Stimulated activated naive CD4-positive, alpha-beta T cell treated with Interleukin-2 at 50 U/mL for 16 hours (primary cell): ENCODE measurements around the gene COA7.

ENCODE experiments used
- DNase-seq: peaks from one replicate; lab custom pipeline; 2025; lab: John Stamatoyannopoulos, UW

Gene COA7

GRCh38 chr1:52669696-52670095, 28.5 kb downstream of the COA7 start:
- no peak for DNase-seq

GRCh38 chr1:52668711-52669110, 29.4 kb downstream of the COA7 start:
- no peak for DNase-seq

GRCh38 chr1:52667984-52668383, 30.2 kb downstream of the COA7 start:
- no peak for DNase-seq

GRCh38 chr1:52667290-52667689, 30.9 kb downstream of the COA7 start:
- no peak for DNase-seq

GRCh38 chr1:52665006-52665941, 32.9 kb downstream of the COA7 start:
- DNase-seq: no peak

GRCh38 chr1:52663716-52664115, 34.4 kb downstream of the COA7 start:
- DNase-seq: no peak

GRCh38 chr1:52662645-52663313, 35.4 kb downstream of the COA7 start:
- no peak for DNase-seq

- no peak for DNase-seq
Measured at GRCh38 chr1:52660807-52661206, 37.3 kb downstream of the COA7 start.

- DNase-seq: no peak
Measured at GRCh38 chr1:52659851-52660596, 38.1 kb downstream of the COA7 start.

GRCh38 chr1:52659356-52659755, 38.8 kb downstream of the COA7 start:
- no peak for DNase-seq

GRCh38 chr1:52658795-52659194, 39.4 kb downstream of the COA7 start:
- DNase-seq: no peak

GRCh38 chr1:52657702-52658101, 40.4 kb downstream of the COA7 start:
- DNase-seq: no peak

GRCh38 chr1:52654063-52654462, 44.1 kb downstream of the COA7 start:
- no peak for DNase-seq

GRCh38 chr1:52653207-52653849, 44.8 kb downstream of the COA7 start:
- no peak for DNase-seq

- DNase-seq: no peak
Measured at GRCh38 chr1:52651904-52652303, 46.2 kb downstream of the COA7 start.

- no peak for DNase-seq
Measured at GRCh38 chr1:52645261-52645660, 52.9 kb downstream of the COA7 start.

- DNase-seq: no peak
Measured at GRCh38 chr1:52641307-52641706, 56.8 kb downstream of the COA7 start.

- DNase-seq: no peak
Measured at GRCh38 chr1:52640697-52641096, 57.5 kb downstream of the COA7 start.

- no peak for DNase-seq
Measured at GRCh38 chr1:52637946-52638345, 60.2 kb downstream of the COA7 start.

GRCh38 chr1:52636721-52637695, 61.1 kb downstream of the COA7 start:
- DNase-seq: peak; percentile 41
